OCI-M2 (cell line): ENCODE results near the gene TMX1.
"Not testable (repeated sequence)": the region's sequence is repeated elsewhere in the genome, so short reads cannot be mapped to it uniquely, and the experiment has no call there.

Experiments used
- DNase-seq: peaks from one replicate; lab custom pipeline; 2025; ENCODE audit not compliant: unreplicated experiment; lab: John Stamatoyannopoulos, UW

TMX1 gene, protein sequence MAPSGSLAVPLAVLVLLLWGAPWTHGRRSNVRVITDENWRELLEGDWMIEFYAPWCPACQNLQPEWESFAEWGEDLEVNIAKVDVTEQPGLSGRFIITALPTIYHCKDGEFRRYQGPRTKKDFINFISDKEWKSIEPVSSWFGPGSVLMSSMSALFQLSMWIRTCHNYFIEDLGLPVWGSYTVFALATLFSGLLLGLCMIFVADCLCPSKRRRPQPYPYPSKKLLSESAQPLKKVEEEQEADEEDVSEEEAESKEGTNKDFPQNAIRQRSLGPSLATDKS

DNA sequence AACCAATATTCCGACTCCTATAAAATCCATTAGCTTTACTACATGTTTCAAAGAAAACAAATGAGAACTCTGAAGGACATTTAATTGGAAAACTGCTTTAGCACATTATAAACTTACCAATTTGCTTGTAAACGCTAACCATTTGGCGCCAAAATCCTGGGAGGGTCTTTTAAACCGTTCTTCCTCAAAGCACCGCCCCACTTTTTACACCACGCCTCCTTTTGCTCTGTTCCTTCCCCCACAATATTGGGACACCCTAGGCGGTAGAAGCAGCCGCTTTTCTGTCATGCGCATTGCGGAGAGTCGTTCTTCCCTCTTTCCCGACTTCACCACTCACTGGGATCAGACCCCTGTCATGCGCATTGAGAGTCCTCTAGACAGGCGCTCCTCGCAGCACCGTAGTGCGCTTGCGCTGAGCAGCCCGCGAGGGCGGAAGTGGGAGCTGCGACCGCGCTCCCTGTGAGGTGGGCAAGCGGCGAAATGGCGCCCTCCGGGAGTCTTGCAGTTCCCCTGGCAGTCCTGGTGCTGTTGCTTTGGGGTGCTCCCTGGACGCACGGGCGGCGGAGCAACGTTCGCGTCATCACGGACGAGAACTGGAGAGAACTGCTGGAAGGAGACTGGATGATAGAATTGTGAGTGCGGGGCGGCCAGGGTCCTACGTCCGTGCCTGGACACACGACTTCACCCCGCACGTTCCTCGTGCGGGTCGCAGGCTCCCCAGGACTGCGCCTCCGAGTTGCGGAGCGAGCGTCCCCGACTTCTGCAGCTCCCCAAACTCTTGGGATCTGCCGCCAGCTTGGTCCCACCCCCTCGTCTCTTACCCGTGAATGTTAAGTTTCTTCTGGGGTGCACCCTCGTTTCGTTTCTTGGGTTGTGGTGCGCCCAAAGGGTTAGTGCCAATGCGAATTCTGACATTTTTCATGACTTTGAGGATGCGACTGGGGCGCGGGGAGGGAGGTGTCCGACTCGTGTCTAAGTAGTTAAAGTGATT is at the start of gene TMX1:
TSS of gene TMX1 (plus strand) at position 435 of the 991 bp plus-strand sequence. CDS start at position 481, 46 bp downstream.
- DNase-seq: peak; percentile 89

DNA sequence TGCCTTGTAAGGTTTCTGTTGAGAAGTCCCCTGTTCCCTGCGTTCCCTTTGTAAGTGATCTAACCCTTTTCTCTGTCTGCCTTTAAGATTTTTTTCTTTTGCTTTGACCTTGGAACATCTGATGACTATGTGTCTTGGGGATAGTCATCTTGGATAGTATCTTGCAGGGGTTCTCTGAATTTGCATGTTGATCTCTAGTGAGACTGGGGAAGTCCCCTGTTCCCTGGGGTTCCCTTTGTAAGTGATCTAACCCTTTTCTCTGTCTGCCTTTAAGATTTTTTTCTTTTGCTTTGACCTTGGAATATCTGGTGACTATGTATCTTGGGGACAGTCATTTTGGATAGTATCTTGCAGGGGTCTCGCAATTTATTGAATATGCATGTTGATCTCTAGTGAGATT is 38.2 kb upstream of the TMX1 start:
- no peak for DNase-seq

DNA sequence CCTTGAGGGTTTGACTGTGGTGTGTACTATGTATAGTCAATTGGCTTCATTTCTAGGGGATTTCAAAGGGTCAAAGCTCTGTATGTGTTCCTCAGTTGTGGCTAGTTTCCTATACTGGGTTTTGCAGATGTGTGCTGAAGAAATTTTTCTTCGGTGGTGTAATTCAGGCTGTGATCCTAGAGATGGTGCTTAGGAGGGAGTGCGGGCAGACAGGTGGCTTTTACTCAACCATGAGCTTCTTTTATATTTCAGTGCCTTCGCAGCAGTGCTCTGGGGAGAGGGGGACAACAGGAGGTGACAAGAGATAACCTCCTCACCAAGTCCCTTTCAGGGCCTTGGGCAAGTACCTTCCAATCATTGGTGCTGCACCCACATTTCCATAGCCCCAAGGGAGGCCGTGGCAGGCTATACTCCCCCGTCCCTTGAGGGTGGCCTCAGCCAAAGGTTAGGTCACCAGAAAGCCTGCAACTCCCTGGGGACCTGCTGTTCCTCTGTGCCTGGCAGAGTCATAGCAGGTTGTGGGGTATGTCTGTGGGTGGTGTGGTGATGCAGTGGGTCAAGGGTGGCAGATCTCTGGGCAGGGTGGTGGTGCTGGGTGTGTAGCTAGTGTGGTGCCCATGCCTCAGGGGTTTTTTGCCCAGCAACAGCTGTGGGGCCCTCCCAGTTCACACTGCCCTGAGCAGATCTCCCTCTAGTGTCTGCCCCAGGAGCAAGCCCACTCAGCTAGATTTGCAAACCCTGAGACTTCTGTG is 37.0 kb upstream of the TMX1 start:
- DNase-seq: no peak

DNA sequence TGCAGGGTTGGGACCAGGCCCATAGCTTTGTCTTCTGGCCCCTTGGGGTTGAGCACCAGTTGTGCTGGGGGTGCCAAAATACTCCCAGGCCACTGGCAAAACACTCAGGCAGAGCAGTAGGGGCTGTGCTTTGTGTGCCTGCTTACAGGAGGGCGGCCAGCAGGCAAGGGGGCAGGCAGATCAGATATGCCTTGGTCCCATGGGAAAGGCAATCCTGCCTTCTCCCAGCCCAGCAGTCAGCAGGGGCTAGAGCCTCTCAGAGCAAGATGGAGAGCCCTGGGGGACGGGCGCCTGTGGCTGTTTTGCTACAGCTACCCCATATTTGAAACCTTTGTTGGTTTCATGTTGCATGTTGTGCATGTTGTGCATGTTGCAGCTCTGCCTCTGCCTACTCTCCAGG is 36.2 kb upstream of the TMX1 start:
- DNase-seq: no peak

DNA sequence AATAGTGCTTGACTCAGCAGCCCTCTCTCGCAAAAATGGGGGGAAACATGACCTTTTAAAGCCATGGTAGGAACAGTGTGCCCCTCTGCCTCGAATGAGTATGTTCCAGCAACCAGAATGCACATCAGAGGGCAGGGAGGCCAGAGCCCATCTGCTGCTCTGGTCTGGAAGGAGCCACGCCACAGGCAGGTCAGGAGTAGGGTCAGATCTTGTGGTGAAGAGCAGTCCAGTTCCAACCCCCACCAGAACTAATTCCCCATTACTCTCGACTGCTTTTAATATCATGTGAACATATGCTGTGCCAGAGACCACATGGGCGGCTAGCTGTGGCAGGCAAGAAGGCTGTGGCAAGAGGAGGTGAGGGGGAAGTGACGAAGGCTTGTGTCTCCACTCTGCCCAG is 34.6 kb upstream of the TMX1 start:
- DNase-seq: no peak

DNA sequence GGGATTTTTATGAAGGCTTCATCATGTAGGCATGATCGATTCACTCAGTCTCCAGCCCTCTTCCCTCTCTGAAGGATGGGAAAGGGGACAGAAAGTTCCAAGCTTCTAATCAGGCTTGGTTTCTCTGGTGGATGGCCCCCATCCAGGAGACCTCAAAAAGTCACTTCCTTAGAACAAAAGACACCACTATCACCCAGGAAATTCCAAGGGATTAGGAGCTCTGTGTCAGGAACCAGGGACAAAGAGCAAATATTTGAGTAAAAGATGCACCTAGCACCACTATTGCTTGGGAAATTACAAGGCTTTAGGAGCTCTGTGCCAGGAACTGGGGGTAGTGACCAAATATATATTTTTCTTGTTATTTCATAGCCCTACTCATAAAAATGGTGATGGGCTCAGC is 33.6 kb upstream of the TMX1 start:
- no peak for DNase-seq

DNA sequence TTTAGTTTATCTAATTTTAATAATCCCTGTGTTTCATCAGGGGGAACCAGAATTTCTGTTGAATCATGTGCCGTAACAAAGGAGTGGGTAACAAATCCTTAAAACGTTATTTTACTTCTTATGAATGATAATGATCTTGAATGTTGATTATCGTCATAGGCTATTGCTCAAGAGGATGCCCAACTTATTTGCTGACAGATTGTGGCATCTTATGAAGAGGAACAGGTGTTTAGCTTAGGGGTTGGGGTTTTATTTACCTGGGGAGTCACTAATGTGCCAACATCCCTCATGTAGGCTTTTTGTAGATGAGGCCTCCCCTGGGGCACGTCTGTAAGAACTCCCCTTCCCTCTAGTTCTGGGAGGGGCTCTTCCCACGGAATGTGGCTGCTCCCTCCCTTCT is 32.4 kb upstream of the TMX1 start:
- no peak for DNase-seq

DNA sequence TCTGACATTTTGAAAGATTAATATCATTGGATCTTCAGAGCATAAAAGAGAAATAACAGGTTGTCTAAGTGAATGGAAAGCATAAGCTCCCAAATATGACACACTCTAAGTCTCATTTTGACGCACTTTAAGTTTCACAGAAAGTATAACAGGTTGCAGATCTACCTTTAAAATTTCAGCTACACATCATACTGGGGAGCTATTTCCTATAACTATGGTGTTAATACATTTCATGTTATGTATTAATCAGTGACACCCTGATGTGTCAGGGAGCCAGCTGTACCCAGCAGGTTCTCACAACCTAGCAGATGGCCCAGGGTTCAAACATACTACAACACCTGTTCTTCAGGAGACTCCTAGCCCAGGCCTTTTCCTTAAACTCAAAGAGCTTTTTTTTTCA is 31.1 kb upstream of the TMX1 start:
- DNase-seq: no peak

DNA sequence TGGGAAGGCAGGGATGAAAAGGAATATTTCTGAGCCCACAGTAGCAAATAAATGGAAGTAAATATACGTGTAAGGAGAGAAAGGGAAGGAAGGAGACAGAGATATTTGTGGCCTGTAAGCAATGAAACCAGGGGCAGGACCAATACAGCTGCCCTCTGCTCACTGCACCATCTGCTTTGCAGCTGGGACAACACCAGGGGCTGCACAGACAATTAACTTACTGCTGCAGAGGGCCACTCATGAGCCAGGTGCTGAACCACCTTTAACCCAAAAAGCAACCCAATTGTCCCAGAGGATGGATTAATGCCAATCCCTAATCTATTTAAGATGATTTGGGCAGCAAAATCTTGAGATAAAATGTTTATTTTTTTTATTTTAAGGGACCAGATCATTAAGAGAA is 30.6 kb upstream of the TMX1 start:
- DNase-seq: no peak

DNA sequence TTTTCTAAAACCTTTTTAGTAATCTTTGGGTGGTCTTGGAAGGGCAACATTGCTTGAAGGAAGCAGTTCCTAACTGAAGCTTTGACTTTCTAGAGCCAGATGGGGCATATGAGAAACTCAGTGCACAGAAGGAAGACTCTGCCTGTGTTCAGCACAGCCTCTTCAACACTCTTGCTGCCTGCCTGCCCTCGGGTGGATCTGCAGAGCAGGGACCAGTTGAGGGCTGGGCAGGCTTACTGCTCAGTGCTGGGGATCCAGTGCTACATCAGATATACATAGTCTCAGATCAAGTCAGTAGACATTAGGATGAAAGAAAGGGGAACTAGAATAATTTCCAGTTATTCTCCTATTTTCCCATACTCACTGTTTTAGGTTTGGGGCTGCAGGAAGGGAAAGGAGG is 29.5 kb upstream of the TMX1 start:
- no peak for DNase-seq

DNA sequence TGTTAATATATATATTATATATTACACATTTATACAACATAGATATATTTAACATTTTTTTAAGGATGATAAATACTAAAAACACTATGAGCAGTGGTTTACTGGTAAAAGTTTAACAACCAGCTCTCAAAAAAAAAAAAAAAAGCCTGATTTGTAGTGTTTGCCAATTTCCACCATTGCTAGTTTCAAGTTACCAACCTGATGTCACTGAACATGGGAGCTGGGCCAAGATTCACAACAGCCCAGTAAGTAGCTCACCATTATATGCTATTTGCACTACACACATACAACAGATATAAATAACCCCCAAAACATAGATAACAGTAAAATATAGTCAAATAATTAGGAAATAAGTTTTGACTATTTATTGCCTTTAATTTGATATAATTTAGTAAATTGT is 28.9 kb upstream of the TMX1 start:
- no peak for DNase-seq

DNA sequence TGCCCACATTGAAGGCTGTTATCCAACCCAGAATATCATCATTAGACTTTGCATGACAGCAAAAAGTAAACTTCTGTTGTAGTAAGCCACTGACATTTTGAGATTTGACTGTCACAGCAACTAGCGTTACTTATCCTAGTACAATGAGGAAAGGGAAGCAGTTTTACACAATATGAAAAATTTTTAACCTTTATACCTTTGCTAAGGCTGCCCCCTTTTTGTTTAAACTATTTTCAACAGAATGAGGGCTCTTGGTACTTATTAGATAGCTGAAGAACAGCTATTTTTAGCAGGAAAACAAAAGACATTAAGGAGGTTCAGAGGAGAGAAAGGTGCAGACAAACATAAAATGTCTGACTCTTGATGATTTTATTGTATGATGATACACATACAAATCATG is 23.4 kb upstream of the TMX1 start:
- no peak for DNase-seq

DNA sequence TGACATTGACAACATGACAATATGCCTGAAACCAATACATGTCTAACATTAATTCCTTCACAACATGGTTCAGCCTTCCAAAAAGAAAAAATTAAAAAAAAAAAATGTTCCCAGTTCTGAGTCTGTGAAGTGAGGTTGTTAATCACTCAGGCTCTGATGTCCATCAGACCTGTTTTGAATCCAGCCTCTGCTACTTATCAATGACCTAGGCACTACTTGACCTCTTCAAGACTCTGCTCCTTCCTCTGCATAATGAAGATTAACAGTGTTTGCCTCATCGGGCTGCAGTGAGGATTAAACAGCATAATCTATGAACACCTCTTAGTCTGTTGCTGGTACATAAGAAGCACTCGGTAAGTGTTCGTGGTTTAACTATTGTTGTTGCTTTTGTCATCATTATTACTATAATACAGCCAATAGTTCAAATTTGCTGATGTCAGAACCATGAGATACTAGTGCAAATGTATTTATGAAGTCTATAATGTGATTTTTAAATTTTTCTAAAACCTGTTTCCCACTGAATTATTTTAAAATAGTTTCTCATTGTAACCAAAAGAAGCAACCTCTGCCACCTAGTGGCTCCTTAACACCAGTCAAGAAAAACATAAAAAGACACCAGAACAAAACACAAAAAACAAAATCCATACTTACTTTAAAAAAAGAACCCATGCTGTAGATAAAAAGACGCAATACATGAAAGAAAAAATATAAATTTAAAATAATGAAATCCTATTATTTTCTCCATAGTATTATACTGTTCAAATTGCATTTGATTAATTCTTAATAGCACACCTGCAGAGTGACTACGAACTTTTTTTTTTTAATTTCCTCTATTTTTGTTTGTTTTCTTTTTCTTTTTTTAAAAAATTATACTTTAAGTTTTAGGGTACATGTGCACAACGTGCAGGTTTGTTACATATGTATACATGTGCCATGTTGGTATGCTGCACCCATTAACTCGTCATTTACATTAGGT is 20.3 kb upstream of the TMX1 start:
- DNase-seq: peak; percentile 61

DNA sequence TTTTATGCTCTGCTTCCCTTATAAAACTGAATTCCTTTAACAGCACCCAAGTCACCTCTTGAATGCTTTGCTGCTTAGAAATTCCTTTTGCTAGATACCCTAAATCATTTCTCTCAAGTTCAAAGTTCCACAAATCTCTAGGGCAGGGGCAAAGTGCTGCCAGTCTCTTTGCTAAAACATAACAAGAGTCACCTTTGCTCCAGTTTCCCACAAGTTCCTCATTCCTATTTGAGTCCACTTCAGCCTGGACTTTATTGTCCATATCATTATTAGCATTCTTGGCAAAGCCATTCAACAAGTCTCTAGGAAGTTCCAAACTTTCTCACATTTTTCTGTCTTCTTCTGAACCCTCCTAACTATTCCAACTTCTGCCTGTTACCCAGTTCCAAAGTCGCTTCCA is 16.6 kb upstream of the TMX1 start:
- DNase-seq: not testable (repeated sequence)

DNA sequence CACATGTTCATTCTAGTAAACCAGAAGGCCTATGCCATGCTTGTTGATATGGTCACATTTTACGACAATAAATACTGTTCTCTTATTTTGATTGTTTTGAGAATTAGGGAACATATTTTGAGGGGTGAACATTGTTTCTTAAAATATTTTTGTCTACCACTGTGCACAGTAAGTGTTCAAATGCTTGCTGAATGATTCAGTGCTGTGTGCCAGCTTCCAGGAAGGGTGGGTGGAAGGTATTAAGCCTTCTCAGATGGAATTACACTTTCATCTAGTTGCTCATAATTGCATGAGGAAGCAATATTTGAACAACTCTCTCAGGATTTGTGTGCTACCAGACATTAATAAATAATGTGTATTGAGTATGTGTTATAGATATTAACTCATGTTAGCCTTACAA is 15.5 kb upstream of the TMX1 start:
- no peak for DNase-seq

DNA sequence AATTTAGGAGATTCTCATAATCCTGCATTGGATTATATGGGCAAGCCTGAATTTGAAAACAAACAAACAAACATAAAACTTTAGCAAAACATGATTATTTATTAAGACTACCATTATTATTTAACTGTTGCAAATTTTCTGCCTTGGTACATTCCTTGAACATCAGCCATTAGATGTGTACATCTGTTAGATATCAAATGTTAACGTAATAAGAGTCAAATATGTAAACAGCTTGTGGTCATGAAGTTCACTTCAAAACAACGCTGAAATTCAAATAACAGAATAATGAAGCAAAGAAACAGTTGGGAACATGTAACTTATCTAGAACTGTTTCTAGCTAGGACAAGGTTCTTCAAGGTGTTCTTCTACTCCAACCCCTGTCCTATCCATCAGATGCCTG is 14.3 kb upstream of the TMX1 start:
- DNase-seq: no peak

DNA sequence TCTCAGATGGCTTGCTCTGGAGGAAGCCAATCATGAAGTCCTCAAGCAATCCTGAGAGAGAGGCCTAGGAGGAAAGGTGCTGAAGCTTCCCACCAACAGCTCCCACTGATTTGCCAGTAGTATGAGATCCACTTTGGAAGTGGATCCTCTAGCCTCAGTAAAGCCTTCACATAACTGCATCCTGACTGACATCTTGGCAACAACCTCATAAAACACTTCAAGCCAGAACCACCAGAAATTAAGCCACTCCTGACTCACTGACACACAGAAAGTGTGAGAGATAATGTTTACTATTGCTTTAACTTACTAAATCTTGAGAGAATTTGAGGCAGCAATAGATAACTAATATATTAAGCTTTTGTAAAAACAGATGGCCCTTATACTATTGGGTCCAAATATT is 11.7 kb upstream of the TMX1 start:
- no peak for DNase-seq

DNA sequence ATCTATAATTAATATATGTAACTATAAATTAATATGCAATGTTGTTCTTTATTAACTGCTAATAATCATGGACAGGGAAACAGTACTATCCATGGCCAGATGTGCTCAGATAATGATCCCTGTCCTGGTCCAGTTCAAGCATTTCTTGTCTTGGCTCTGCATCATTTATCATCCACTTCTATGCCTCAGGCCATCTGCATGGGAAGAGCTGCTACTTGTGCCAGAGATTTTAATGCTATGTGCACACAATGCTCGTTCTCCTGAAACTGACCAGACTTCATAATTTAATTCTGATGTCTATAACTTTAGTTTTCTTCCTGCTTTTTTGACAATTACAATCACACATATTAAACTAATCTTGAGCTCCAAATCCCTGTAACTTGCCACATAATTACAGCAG is 11.2 kb upstream of the TMX1 start:
- no peak for DNase-seq

DNA sequence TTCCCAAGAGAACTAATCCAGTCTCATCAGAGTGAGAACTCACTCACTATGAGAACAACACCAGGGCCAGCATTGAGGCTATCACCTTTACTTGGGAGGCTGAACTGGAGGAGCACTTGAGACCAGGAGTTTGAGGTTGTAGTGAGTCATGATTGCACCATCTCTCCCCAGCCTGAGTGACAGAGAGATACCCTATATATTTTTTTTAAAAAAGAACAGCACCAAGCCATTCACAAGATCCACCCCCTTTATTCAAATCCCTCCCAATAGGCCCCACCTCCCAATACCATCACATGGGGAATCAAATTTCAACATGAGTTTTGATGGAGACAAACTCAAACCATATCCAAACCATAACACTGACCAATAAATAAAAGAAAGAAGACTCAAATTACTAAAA is 3.7 kb upstream of the TMX1 start:
- DNase-seq: no peak

DNA sequence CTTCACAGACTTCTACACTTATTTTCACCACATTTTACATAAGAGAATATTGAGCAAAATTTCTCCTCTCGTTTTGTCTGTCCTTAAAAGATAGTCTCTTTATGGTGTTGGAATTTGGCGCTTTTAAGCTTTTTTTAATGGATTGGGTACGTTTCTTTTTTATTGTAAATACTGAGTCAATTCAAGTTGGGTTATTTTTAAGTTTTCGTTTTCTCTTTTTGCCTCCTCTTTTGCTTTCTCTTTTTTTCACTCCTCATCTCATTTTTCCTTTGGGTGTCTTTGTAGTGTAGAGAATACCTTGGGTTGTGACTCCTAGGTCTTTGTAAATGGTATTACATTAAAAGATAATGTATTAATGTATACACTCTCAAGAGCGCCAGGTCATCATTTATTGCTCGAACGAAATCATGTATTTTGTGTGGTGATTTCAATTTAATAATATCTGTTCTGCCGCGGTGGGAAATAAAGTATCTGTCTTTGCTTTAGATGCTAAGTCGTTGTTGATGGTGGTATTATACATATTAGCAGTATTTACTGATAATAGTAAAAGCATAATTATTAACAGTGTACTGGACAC is 845 bp downstream of the TMX1 start:
- DNase-seq: no peak
